Fibroblast of skin of left quadriceps (primary cell): Measurements from ENCODE around the gene PEPD.

Source experiments
- DNase-seq, 2 experiments: peaks; one replicate each; pipeline ENCODE4 v3.0.0-alpha.2; 2013; ENCODE audit warnings: low read depth in 2 of 2

PEPD gene

DNA sequence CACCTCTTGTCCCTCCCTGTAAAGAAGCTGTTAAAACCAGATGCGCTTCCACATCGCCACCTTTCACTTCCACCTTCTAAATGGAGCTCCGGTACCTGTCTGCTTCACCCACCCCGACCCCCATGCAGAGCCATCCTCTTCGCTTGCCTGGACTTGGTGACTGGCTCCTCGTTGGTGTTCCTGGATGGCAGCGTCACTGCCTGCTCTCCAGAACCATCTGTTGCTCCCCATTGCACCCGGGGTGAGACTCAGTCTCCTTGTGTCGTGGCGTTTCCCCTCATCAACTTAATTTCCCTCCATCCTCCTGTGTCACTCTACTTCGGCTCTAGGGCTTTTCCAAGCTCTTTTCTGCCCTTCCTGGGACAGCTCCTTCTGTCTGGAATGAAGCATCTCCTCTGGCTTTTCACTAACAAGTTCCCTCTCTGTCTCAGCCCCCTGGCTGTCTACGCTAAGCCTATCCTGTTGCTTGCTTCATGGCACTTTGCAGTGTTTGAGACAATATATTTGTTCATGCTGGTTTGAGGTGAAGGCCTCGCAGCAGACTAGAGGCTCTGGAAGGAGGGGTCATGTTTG lies 137.8 kb downstream of the PEPD start:
- no peak for DNase-seq

DNA sequence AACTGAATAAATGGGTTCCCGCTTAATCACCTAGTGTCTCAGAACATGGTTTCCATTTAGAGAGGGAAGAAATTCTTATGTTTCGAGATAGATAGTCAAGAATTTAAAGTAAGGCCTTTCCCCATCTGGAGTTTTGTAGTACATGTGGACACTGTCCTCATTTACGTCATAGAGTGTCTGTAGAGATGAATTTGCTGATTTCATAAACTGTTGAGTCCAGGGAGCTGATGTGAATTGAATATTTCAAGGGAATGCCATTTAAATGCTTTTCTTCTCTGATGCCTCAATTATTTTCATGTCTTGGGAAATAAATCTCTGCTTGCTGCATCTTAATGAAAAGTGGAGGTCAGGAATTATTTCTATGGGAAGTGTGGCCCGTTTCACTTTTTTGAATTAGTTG lies 138.6 kb downstream of the PEPD start:
- DNase-seq, result no peak

DNA sequence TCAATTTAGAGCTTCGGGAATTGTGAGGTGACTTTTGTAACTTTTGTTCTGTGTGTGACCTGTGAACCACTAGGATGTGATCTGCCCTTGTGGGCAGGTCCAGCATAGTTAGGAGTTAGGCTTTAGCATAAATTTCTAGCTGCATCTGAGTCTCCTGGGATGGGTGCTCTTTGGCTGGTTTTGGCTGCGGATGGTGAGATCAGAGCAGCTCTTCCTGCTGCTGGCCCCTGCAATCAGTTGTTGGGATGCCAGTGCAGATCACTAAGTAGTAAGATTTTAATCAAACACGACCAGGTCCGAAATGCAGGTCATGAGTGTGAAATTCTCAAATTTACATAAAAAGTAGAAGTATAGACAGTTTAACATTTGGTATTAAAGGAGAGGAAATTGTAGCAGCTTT lies 139.6 kb downstream of the PEPD start:
- DNase-seq, result no peak

DNA sequence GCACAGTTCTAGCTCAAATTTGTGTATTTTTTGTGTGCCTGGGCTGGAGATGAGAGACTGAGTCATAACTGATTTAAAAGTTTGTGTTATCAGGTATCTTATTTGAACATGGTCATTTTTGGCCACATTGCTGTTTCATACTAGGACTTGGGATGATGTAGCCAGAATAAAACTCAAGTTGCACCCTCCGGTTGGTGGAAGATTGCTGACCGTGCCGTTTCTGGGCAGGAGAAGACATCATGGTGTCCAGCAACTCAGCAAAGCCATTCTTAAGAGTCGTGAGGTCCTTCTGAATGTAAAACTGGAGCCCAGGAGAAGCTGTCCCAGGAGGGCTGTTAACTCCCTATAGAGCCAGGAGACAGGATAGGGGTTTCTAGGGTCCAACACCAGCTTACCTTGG lies 140.5 kb downstream of the PEPD start:
- no peak for DNase-seq

DNA sequence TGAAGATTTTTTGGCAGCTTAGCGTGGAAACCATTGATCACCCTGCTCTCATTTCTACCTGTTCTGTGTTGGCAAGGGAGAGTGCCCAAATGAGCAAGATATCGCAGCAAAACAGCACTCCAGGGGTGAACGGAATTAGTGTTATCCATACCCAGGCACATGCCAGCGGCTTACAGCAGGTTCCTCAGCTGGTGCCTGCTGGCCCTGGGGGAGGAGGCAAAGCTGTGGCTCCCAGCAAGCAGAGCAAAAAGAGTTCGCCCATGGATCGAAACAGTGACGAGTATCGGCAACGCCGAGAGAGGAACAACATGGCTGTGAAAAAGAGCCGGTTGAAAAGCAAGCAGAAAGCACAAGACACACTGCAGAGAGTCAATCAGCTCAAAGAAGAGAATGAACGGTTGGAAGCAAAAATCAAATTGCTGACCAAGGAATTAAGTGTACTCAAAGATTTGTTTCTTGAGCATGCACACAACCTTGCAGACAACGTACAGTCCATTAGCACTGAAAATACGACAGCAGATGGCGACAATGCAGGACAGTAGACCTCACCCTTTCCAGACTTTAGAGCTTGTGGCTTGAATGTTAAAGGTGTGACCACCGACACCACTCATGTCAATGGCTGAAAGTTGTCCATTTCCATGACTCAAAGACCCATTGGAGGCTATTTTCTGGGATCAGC lies 142.3 kb downstream of the PEPD start:
- no peak for DNase-seq

DNA sequence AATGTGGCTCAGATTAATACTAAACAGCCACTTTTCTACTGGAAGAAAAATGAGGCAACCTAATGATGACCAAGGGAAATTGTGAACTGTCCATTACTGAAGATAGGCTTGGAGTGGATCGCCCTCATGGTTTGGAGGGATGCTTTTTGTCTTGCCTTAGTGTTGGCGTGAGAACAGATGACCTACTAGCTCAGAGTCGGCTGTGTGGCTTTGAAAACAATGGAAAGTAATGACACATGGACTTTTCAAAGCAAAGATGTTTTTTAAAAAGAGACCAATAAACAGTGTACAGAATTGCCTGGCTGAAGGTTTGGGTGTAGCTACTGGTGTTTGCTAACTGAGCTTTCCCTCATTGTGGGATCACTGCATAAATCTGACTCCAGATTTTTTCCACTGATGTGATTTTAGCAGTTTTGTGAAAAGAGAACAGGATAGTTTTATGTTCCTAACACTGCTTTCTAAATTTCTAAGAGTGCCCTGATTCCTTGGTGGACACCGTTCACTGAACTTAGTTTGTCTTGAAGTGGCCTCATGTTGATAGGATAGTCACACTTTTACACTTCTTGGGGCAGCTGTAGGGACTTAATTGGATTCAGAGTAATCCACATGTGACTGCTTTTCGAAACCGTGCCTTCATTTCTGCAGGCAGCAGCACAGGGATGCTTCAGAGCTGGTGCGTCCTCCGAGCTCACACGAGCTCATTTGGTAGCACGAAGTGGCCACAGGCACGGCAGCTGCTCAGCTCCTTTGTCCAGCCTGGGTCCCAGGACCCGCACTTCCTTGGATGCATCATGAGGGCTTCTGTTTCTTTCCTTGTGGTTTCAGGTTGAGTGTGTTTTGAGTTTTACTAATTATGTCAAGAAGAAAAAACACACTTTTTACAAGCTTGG lies 143.8 kb downstream of the PEPD start:
- DNase-seq, result no peak

DNA sequence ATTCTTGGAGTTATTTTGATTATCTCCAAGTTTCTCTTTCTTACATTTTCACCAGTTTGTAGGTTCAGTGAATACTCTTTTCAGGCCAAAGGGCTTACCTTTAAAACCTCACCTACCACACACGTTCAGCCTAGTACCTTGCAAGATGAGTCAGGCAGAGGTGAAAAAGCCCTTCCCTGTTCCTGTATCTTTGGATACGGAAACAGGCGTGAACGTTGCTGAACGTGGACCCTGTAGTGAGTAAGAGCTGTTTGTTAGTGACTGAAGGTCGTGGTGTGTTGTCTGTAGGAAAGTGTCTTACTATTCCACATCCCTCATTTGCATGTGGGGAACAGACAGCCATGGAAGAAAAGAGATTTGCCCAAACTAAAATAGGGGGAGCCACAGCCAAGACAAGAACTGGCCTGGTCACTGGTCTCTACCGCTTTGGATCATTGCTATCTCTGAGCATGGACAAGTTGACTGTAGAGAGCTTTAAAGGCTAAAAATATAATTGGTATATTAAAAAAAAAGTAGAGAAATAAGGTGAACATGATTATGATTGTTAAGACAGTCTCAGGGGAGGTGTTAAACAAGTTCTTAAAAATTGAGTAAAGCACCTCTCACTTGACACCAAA lies 144.5 kb downstream of the PEPD start:
- no peak for DNase-seq

DNA sequence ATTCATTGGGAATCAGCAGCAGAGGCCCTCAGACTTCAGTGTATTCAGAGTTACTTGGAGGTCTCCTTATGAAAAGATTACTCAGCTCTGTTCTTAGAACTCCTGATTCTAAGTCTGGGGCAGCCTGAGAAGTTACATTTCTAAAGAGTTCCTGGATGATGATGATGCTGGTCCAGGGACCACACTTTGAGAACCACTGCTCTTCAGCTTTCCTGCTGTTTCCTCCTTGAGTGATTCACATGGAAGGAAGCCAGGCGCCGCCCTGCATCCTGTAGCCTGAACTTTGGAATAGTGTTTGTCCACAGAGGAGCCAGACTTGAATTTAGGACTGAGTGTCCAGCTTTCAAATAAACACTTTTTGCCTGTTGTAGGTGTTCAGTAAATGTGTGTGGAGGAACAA lies 145.2 kb downstream of the PEPD start:
- DNase-seq, result peak; percentile 47 to 59

DNA sequence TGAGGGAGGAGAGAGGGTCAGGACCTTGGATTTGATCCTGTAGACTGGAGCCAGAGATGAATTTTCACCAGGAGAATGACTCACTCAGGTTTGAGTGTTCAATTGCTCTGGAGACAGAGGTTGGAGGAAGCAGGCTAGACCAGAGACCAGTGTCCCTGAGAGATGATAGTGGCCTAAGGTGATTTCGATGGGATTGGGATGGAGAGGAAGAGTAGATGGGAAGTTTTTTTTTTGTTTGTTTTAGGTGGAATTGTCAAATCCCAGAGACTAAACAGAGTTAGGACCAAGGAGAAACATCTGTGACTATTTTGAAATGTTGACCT lies 145.8 kb downstream of the PEPD start:
- DNase-seq, result no peak

DNA sequence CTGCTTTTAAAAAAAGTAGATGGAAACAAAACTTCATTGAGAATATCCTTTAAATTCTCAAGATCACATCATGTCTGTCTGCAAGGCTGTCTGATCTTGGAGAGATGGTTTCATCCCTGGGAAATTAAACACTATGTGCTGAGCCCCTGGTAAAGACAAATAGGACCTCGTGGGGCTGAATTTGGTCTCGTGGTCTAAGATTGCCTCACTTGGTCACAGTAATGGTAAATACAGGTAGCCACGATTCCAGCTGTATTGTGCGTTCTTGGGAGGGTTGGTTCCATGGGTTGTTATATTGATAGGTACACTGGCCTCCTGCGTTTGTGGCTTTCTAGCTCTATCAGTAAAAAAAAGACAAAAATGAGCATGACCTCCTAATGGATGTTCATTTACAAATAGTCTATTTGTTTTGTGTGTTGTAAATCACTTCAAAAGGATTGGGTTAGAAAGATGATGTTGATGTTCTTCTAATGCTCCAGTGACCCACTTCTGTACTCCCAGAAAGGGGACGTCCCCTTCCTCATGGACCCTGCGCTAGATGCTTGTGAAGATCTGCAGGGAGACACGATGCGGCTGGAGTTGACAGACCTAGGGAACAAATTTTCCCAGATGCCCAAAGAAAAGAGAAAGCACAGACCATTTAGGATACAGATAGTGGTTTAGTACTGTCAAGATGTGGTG lies 146.3 kb downstream of the PEPD start:
- DNase-seq, result no peak

DNA sequence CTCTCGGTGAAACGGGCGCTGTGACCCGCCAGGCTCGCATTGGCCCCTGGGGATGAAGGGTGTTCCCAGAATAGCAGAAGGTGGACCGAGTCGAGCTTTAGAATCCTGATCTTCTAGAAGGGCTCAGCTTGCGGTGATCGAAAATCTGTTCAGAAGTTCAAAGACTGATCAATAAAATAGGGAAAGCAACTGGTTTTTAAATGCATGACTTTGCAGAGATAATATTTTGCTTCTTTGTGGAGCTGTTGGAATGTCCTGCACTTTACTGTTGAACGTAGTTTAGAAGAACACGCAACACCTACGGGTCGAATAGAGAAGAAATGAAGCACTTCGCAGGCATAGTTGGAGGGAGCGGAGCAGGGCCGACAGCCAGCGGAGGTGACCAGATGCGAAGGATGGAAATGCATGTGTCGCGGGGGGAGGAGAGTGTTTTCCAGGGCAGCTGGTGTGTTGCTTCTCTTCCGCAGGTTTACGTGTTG lies 147.3 kb downstream of the PEPD start:
- no peak for DNase-seq

DNA sequence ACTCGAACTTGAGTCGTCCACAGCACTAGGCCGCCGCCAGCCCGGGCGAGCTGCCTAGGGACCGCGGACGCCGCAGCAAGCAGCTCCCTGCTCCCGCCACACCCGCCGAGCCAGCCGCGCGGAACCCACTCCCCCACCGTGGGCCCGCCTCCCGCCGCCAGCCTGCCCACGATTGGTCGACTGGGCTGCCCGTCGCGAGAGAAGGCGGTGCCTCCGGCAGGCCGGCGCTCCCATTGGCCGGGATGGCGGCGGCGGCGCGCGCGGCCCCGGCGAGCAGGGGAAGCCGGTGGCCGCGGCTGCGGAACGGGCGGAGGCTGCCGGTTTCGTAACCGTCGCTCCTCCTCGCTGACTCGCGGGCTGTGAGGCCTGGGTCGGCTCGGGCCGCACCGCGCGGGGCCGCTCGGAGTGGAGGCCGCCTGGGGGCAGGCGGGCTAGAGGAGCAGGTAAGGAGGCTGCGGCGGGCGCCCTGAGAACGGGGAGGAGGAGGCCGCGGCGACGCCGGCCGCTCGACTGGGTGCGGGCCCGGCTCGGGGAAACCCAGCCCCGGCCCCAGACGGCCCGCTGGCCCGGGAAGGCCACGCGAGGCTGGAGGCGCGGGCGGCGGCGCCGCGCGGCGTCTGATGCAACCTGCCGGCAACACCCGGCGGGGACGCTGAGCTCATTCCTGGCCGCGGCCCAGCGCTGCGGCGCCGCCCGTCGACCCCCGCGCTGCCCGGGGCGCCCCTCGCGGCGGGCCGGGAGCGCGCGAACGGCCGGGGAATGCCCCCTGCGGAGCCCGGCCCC lies 147.9 kb downstream of the PEPD start, which contains the start of gene CEBPG:
CEBPG (plus strand) TSS at position 257 of the 783 bp plus-strand sequence. CDS start 5,531 bp downstream, outside the sequence.
- DNase-seq, result peak; percentile 85 to 86

DNA sequence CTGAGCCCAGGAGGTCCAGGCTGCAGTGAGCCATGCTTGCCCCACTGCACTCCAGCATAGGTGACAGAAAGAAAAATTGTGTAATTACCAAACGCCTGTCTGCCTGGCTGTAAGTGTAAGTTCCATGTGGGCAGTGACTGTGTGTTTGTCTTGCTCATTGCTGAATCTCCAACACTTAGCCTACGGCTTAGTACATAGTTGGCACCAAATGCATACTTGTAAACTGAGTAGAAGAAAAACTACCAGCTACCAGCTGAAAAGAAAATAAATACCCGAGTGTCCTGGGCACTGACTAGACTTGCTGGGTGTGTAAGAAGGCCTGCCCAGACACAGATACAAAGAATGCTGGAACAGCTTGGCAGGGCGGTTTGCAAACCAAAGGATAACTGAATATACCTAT lies 150.8 kb downstream of the PEPD start:
- DNase-seq, result no peak

DNA sequence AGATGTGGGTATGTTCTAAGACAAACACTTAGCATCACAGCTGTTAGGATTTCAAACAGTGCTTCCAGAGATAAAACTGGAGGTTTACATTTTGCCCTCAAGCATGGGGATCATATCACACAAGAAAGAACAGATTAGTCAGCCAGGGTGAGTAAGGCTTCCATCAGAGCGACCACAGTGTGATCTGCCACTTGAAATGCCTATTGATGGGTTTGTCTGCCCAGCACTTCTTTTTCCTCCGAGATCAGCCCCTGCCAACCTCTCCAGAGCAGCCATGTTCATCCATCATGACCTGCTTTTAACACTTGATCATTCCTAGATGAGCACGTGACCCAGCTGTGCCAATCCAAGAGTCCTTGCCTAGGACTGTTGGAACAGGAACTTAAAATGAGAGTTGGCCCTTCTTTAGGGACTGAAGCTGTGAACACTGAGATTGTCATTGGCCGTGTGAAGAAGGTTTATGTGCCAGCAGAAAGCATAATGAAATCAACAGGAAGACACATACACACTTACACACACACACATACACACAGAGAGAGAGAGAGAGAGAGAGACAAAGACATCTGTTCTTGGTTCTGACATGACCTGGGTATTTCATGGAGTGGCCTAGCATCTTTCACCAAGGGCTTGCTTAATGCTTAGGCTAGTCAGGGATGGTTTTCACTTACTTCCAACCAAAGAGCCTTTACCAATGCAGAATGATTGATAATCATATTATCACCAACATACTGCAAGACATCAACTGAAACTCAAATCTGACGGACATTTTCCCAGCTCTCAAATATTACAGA lies 153.3 kb downstream of the PEPD start:
- no peak for DNase-seq

DNA sequence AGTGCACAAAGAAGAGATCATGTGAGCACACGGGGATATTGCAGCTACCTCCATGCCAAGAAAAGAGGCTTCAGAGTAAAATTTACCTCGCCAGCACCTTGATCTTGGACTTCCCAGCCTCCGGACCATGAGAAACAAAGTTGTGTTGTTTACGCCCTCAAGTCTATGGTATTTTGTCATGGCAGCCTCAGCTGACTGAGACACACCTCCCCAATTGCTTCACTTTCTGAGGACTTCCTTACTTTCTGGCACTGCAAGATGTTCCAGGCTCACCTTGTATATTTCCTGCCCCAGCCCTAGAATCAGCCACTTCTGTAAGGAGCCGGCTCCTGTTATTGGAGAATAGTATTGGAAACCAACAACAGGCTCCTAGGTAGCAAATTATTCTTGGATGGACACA lies 154.7 kb downstream of the PEPD start:
- DNase-seq, result no peak

DNA sequence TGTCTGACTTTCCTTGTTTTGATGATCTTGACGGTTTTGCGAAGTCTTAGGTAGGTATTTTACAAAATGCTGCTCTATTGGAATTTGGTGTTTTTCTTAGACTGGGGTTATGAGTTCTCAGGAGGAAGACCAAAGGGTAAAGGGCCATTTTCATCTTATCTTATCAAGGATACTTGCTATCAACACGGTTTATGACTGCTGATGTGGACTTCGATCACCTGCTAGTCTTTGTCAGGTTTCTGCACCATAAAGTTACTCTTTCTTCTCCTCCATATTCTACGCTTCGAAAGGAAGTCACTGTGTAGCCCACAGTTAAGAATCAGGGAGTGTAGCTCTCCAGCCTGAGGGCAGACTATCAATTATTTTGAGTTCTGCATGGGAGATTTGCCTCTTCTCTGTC lies 155.5 kb downstream of the PEPD start:
- no peak for DNase-seq

DNA sequence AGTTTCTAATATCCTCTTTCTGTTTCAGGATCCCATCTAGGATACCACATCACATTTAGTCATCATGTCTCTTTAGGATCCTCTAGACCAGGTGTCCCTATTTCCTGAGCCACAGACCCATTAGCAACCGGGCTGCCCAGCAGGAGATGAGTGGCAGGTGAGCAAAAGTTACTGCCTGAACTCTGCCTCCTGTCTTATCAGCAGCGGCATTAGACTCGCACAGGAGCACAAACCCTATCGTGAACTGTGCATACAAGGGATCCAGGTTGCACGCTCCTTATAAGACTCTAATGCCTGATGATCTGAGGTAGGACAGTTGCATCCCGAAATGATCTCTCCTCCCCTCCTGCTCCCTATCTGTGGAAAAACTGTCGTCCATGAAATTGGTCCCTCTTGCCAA lies 155.9 kb downstream of the PEPD start:
- DNase-seq, result no peak

DNA sequence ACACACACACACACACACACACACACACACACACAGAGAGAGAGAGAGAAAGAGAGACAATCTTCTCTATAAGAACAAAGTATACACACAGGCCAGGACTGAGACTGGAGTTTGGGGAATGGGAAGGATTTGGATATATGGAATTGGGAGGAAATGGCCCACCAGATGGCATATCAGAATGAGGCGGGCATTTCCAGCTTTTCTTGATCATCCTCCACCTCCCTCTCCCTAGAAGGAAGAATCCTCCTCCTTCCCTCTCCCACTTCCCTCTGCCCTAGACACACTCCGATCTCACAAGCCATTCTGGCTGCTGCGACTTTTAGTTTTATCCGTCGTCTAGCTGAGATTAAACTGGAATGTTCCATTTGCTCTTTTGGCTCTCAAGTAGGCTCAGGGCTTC lies 158.1 kb downstream of the PEPD start:
- DNase-seq, result no peak

DNA sequence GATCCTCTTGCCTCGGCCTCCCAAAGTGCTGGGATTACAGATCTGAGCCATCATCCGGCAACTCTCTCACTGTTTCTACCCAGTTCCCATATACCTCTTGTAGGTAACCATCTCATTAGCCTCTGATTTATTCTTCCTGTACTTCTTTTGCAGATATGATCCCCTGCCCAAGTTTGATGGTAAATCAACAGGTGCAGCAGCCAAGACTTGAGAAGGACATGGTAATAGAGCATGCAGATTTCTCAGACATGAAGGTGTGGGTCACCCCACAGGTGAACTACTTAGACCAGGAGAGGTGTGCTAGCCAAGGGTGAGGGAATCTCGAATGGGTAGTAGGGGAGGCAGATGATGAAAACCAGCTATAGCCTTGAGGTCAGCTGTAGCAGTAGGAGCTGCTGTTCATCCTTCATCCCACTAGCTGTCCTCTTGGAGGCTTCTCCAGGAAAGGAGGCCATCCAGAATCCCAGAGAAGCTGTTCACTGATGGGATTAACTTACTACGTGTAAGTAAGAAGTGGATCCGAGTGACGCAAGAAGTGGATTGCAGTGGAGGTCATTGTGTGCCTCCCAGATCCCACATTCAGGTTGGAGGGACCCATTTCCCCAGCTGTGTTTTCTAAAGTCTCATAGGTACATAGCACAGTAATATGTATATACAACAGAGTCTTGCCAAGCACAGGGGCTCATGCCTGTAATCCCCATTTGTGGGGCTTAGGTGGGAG lies 158.9 kb downstream of the PEPD start:
- no peak for DNase-seq

DNA sequence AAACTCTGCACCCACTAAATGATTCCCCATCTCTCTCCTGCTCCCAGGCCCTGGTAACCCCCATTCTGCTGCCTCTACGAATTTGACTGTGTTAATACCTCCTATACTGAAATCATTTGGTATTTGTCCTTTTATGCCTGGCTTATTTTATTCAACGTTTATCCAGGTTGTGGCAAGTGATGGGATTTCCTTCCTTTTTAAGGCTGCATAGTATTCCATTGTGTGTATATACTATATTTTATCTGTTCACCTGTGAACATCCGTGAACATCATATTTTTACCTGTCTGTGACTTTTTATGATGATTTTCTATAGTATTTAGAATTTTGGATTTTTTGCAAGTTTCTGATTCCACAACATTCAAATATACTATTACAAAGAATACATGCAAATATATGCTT lies 162.0 kb downstream of the PEPD start:
- DNase-seq, result no peak
